Vagina (tissue), 2 donors: ENCODE measurements around the gene CAMP.

Source experiments
- POLR2A ChIP-seq, 2 donors: fragments of 450-650 bp; IDR thresholded peaks; one replicate each; pipeline ENCODE4 v1.6.1; 2017; ENCODE audit warnings: antibody characterized with exemption in 2 of 2, mild to moderate bottlenecking in 2 of 2, moderate library complexity in 2 of 2
- POLR2AphosphoS5 ChIP-seq, 2 donors: sonication (generic); formaldehyde crosslinking; IDR thresholded peaks; one replicate each; pipeline ENCODE4 v1.9.0; 2017; ENCODE audit warnings: antibody characterized with exemption in 2 of 2, mild to moderate bottlenecking in 2 of 2, low read depth in 1 of 2; ENCODE audit not compliant: insufficient read depth in 1 of 2
- TF ChIP-seq, protein P1 (sequence below), 3 experiments: fragments of 450-650 bp in 2 of 3; fragments of 200-600 bp in 1 of 3; sonication (generic) in 1 of 3; IDR thresholded peaks; one replicate each; pipeline ENCODE4 v1.5.1; 2017 to 2019; ENCODE audit warnings: antibody characterized with exemption in 3 of 3, mild to moderate bottlenecking in 2 of 3, moderate library complexity in 2 of 3

DNA sequence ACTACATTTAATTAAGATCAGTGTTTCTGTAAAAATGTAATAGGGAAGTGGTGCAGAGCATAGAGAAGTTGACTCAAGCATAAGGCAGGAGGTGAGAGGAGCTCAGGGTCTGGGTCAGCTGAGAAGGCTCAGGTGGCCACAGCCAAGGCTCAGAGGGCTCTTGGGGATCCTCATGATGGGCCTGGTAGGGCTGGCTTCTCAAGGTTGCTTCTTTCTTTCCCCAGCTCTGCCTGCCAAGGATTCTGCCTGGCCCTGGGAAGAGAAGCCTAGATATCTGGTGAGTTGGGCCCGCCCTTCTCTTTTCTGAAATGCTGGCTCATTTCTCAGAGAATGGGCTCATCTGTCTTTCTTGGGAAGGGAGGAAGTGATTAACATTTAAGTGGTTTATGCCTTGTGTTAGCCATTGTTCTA is 24.1 kb downstream of the CAMP start:
- TF ChIP-seq, protein P1, sequence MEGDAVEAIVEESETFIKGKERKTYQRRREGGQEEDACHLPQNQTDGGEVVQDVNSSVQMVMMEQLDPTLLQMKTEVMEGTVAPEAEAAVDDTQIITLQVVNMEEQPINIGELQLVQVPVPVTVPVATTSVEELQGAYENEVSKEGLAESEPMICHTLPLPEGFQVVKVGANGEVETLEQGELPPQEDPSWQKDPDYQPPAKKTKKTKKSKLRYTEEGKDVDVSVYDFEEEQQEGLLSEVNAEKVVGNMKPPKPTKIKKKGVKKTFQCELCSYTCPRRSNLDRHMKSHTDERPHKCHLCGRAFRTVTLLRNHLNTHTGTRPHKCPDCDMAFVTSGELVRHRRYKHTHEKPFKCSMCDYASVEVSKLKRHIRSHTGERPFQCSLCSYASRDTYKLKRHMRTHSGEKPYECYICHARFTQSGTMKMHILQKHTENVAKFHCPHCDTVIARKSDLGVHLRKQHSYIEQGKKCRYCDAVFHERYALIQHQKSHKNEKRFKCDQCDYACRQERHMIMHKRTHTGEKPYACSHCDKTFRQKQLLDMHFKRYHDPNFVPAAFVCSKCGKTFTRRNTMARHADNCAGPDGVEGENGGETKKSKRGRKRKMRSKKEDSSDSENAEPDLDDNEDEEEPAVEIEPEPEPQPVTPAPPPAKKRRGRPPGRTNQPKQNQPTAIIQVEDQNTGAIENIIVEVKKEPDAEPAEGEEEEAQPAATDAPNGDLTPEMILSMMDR (IDR thresholded peaks at IDR 0.05), result no peak
- TF ChIP-seq POLR2AphosphoS5 (IDR thresholded peaks at IDR 0.05; ENCODE audit: insufficient read depth in 1 of 2, low read depth in 1 of 2), result no peak
- no peak for TF ChIP-seq POLR2A (IDR thresholded peaks at IDR 0.05)
